Measurements from ENCODE around the gene PPP1R16B.

The PPP1R16B gene

DNA sequence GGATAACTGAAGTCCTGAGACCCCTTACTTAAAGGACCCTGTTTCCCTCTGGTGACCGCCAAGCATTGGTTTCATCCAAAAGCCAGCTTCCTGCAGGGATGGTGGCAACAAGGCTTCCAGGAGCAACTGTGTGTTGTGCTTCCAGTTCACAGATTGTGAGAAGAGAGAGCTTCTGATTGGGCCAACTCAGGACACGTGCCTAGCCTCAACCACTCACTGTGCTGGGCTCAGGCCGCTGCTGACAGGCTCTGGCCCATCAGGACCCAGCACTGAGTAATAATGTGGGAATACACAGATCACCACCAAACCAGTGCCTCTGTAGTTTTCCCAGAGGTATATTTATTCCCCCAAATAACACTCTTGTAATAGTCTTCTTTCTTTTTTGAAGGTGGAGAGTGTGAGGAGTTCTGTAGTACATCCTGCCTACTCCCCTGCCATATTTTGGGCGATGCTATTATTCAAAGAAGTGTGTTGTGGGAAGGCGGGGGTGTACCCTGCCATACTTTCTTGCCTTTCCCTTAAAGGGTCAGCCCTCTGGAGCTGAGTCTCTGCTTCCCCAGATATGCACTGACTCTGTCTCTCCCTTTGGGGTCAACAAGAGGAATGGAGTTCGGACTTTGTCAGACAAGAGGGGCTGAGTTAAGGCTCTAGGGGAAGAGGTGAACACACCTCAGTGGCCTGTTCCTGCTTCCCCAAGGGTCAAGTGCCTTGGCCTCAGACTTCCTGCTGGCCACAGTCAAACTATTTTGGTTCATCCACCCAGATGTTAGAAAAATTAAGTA is 23.2 kb downstream of the PPP1R16B start:
- no peak for DNase-seq

DNA sequence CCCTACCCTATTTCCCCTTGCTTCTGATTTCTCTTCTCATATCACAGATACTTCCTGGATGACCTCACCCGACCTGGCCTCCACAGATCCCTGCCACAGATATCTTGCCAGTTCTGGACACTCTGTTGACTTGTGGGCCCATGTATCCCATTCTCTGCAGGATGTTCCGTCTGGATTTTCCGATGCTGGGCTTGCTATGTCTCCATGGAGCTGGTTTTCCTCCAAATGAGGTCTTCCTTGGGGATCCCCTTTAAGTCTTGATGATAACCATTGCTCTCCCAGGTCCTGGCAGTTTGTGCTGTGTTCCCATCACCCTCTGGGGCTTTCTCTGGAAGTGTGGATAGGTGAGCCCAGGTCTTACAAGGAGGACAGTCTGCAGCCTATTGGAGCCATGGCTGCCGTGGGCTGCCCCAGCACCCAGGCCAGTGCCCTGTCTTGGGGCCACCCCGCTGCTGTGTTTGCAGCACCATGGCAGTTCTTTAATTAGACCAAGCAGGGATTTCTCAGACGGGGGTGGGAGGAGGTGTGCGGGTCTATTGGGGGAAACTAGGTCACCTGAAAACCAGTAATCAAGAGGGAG is 23.9 kb downstream of the PPP1R16B start:
- no peak for DNase-seq

DNA sequence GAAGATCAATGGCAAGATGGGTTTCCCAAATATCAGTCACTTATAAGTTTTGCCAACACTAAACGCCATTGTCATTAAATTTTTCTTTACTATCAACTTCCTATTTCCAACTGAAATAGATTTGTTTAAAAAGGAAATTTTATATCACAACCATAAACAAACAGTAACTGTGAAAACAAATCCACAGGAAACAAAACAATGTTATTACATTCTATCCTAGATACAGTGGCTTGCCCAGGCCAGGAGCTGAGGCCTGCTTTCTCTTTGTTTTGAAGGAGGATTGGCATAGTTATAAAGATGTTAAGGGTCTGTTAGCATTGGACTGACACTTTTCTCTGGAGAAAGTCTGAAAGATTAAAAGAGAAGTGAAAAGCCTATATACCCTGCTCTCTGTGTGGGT is 24.9 kb downstream of the PPP1R16B start:
- DNase-seq, result no peak

DNA sequence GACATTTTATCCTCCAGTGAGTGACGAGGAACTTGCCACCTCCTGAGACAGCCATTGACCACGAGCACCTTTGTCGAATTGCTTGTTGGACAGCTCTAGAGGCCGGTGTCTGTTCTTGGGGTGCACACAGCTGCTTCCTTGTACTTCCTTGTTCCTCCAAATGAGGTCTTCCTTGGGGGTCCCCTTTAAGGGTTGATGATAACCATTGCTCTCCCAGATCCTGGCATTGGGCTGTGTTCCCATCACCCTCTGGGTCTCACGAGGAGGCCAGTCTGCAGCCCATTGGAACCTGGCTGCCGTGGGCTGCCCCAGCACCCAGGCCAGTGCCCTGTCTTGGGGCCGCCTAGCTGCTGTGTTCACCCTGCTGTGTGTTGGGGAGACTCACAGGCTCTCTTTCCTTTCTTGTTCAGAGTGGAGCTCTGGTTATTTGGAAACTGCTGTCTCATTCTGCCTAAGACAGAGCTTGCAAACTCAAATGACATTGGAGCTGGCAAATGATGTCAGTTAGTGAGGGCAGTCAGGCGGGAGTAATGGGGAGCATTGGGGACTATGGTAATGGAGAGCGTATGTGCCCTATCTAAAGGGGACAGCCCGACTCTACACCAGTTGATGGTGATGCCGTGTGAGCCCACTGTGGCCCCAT is 25.7 kb downstream of the PPP1R16B start:
- no peak for DNase-seq

DNA sequence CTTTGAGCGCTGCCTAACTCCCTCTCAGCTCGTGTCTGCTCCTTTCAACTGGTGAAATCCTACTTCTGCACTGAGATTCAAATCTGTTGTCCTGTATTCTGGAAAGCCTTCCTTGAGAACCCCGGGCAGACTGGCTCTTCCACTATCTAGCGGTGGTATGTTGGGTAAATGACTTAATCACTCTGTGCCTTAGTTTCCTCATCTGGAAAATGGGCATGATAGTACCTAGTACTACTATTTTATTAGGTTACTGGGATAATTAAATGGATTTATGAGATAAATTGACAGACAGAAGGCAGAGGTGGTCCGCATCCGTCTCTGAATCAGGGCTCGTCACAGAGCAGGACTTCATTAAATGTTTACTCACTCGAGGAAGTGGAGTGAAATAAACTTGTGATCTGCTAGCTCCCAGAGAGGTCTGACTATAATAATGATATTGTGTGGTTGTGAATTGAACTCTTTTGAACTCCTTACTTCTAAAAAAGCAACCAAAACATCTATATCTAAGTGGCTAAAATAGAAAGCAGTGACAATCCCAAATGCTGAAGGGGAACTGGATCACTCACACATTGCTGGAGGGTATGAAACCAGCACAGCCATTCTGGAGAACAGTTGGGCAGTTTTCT is 26.6 kb downstream of the PPP1R16B start:
- DNase-seq, result no peak

DNA sequence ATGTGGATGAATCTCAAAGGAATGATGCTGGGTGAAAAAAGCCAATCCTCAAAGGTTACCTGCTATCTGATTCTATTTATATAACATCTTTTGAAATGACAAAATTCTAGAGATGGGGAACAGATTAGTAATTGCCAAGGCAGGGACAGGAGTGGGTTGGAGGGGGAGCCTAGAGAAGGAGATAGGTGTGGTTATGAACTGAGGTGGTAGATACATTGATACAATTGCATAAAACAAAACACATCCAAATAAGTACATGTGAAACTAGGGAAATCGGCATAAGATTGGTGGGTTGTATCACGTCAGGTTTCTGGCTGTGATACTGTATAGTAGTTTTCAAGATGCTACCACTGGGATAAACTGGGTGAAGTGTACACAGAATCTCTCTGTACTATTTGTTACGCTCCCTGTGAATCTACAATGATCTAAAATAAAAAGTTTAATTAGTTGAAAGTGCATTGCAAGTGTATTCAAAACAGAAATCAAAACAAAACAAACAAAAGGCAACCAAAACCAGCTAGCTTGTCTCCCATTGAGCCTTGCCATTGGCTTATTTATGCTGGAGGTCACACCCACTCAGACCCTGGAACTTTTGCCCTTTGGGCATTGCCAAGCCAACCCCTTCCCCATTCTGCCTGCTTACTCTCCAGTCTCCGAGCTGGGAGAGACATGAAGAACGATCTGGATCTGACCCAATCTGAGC is 27.8 kb downstream of the PPP1R16B start:
- no peak for DNase-seq

DNA sequence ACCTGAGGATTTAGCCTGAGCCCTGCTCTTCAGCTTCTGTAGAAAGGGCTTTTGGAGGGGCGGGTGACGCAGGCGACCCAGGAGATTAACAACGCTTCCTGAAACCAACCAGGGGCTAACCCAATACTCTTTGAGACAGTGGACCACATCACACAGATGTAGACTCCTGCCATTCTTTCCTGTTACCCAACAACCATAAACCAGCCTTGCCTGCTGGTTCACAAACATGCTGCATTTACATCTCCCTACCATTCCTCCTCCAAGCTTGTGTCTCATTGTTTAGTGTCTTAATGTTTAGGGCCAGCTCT is 28.3 kb downstream of the PPP1R16B start:
- no peak for DNase-seq

DNA sequence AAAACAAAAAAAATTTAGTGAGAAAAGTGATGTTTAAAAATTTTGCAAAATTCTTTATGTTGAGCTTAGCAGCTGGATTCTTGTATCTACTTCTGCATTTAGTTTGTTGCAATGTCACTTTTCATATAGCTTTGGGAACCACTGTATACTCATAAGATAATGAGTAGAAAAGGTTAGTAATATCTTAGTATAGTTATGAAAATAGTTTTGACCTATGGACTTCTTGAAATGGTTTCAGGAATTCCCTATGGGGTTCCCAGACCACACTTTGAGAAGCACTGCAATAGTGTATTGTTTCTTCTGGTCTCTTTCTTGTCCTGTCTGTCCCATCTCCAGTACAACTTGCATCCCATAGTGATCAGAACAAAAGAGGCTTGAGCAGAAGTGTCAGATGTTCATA is 29.4 kb downstream of the PPP1R16B start:
- no peak for DNase-seq

DNA sequence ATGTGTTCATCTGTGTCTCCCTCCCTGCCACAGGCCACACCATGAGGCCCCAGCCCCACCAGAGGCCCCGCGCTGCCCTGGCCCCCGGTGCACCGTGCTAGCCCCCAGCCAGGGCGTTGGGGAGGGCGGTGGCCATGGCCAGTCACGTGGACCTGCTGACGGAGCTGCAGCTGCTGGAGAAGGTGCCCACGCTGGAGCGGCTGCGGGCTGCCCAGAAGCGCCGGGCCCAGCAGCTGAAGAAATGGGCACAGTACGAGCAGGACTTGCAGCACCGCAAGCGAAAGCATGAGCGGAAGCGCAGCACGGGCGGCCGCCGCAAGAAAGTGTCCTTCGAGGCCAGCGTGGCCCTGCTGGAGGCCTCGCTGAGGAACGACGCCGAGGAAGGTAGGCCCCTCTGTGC is 30.3 kb downstream of the PPP1R16B start:
- DNase-seq, result no peak

DNA sequence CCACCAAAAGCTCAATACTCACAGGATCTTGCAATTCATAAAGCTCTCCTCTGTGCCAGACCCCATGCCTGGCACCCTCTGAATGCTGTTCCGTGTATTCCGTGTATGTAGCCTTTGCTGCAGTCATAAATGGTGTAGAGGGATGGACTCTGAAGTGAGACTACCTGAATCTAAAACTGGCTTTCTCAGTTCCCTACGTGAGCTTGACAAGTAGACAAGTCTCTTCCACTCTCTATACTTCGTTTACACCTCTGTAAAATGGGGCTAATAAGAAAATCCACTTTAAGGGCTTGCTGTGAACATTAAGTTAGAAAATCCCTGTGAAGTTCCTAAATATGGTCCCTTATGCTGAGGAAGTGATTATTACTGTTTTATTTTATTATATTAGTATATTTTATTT is 31.5 kb downstream of the PPP1R16B start:
- DNase-seq, result no peak

DNA sequence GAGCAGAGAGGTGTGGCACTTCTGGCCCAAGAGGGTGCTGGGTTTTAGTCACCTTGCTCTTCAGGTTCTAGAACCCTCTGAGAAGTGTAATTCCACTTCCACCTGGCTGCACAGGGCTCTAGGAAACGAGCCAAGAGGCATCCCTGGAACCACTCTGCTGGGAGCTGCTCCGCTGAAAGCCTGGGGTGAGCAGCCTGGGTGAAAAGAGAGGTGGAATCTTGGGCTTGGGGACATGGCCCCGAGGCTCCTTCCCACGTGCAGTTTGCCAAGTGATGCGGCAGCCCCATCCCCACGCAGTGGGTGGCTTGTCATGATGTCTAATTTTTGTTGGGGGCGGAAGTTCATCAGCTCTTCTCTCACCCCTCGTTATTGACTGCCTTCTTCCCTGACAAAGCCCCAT is 32.8 kb downstream of the PPP1R16B start:
- no peak for DNase-seq

DNA sequence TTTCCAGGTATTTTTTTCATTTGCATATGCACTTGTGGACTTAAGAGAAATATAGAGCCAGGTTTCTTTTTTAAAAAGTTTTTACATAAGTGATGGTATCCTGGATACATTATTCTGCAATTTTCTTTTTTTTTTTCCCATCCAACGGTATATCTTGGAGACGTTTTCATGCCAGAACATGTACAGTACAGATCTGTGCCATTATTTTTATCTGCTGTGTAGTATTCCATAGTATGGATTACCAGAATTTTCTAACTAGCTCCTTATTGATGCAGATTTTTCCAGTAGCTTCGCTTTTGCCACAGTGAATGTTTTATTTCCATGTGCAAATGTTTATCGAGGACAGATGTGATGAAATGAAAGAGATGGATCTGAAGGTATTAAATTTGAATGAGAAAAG is 34.1 kb downstream of the PPP1R16B start:
- no peak for DNase-seq

DNA sequence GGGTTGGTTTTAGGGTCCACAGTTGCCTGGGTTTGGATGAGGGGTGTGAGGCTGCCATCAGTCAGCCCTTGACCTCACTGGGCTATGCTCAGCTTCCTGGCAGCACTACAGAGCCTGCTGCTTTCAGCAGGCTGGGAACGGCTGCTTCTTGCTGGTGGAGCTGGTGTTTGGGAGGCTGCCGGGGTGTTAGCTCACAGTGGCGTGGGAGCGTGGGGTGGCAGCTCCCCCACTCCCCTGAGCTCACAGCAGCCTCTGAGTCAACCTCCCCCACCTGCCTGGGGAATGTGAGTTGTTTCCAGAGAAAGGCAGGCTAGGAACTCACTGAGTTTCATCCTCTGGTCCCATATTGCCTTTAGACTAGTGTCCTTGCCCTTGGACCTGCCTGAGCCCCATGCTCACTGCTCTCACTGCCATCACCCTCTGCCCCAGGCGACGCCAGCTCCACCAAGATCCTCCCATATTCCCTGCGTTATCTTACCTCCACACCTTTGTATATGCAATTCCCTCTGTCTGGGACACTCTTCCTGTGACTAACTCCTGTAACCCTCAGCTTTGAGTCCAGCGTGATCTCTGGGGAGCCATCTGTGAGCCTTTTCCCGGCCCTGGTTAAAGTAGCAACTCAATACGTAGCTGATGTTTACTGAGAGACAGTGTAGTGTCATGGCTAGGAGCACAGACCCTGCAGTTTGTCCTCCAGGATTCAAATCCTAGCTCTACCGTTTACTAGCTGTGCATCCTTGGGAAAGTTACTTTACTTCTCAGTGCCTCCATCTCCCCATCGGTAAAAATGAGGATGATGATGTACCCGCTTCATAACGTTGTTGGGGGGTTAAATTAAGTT is 34.8 kb downstream of the PPP1R16B start:
- DNase-seq, result no peak

DNA sequence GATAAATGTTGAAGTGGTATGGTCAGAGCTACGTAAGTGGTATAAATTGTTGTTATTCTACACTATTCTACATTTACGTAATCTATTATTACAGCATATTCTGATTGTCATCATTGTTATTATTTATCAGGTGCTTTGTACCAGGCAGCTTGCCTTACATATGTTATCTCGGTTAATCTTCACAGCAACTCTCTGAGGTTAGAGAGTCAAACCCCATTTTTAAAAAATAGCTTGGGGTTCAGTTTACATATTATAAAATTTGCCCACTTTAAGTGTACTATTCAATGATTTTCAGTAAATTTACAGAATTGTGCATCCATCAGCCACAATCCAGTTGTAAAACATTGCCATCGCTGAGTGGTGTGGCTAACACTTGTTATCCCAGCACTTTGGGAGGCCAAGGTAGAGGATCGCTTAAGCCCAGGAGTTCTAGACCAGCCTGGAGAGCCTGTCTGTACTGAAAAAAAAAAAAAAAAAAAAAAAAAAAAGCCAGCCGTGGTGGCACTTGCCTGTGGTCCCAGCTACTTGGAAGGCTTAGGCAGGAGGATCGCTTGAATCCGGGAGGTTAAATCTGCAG is 35.5 kb downstream of the PPP1R16B start:
- DNase-seq, result no peak

DNA sequence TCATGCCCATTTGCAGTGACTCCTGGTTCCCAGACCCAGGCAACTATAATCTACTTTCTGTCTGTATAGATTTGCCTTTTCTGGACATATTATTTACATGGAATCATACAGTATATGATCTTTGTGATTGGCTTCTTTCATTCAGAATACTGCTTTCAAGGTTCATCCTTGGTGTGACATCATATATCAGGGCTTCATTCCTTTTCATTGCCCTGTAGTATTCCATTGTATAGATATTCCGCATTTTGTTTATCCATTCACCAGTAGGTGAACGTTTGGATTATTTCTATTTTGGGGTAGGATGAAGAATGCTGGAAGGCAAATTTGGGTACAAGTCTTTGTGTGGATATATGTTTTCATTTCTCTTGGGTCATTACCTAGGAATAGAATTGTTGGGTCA is 36.1 kb downstream of the PPP1R16B start:
- DNase-seq, result no peak

DNA sequence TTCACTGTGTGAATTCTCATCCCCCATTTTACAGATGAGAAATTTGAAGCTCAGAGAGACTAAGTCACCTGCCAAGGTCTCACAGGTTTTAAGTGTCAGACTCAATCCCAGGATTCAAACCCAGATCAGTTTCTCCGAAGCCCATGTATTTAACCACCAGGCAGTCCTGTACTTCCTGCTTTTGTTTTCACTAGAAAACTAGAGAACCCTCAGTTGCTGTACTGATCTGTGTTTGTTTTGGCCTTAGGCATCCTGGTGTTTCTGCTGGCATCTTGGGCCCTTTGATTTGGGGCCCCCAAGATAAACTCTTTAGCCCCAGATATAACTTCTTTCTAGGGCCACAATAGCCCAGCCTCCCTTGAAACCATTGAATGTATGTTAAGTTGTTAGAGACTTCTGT is 36.5 kb downstream of the PPP1R16B start:
- no peak for DNase-seq

DNA sequence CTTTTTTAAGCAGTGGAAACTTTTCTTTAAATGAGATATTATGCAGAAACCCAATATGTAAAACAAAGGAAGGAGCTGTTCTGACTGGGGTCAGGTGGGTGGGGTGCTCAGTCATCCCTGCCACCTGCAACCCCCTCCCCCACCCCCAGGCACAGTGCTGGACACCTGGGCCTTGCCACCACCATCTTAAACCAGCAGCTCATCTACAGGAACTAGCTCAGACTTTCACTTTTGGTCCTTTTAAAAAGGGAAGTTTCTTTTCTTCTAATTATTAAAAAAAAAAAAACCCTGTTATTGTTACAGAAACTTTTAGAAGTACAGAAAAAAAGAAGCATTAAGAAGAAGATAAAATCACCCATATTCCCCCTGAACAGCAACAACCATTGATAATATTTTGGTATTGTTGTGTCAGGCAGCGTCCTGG is 37.1 kb downstream of the PPP1R16B start:
- DNase-seq, result no peak

DNA sequence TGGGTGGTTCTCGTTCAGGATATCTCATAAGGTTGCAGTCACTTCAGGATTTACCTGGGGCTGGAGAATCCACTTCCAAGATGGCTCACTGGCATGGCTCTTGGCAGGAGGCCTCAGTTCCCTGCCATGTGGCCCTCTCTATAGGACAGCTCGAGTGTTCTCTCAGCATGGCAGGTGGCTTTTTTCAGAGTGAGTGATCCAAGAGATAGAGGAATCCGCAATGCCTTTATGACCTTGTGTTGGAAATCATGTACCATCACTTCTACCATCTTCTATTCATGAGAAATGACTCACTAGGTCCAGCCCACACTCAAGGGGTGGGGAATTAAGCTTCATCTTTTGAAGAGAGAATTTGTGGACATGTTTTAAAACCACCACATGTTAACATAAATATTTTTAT is 37.8 kb downstream of the PPP1R16B start:
- no peak for DNase-seq

DNA sequence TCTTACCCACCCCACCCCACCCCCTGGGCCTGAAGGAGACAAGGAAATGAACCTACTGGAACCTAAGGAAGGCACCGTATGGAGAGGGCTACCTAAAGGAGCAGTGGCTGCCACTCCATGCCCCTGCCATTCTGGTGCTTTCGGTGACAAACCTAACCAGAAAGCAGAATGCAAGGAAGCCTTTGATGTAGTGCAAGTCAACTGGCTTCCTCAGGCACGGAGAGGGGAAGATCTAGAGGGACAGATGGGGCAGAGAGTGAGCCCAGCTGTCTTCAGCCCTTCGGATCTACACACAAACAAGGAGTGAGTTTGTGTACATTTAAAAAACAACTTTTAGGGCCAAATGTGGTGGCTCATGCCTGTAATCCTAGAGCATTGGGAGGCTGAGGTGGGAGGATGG is 39.5 kb downstream of the PPP1R16B start:
- no peak for DNase-seq

DNA sequence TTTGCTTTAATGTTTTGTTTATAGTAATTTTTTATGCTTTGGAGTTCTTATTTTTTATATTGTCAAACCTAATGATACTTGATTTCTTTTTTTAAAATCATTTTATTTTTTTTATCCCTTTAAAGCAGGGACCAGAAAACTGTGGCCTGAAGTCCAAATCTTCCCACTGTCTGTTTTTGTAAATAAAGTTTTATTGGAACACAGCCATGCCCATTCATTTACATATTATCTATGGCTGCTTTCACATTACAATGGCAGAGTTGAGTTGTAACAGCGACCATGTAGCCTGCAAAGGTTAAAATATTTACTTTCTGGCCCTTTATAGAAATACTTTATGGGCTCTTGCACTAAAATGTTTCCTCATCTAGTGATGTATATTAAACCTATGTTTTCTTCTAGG is 42.3 kb downstream of the PPP1R16B start:
- no peak for DNase-seq

DNA sequence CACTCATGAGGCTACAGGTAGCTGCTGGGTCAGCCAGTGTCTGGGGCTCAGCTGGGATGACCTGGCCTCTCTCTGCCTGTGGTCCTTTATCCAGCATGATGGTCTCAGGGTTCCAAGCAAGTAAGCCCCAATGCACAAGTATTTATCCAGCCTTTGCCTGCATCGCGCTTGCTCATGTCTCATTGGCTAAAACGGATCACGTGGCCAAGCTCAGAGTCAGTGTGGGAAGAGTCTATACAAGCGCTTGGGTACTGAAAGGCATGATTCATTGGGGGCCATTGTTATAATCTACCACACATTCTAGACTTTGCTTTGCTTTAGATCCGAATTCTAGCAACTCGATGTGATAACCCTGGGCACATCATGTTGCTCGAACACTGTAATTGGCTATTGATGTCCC is 48.3 kb downstream of the PPP1R16B start:
- no peak for DNase-seq

DNA sequence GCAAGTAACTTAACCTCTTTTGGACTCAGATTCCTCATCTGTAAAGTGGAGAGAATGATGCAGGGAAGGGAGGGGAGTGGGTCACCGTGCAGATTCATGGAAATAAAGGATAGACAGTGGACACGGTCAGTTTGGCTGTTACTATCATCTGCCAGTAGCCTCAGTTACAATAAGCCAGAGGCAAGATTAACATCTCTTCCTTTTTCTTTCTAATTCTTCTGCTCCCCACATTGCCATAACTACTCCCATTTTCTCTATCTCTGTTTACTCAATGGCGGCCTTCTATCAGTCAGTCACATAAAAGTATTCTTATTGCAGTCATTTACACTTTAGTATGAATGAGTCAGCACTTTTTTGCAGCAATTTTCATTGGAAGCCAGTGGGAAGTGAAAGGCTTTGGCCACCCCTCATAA is 49.2 kb downstream of the PPP1R16B start:
- no peak for DNase-seq
